Effector CD8-positive, alpha-beta T cell (primary cell): ENCODE data around the gene TMIGD2.

Experiments used
- DNase-seq: peaks from one replicate; lab custom pipeline; 2025; lab: John Stamatoyannopoulos, UW

Gene TMIGD2

GRCh38 chr19:4326837-4327251, 24.7 kb upstream of the TMIGD2 start:
- peak; percentile 19 for DNase-seq

GRCh38 chr19:4326215-4326836, 24.1 kb upstream of the TMIGD2 start:
- DNase-seq: no peak

GRCh38 chr19:4324228-4324627, 22.0 kb upstream of the TMIGD2 start:
- DNase-seq: no peak

- no peak for DNase-seq
Measured at GRCh38 chr19:4323692-4324091, 21.5 kb upstream of the TMIGD2 start.

- DNase-seq: no peak
Measured at GRCh38 chr19:4322942-4323665, 20.9 kb upstream of the TMIGD2 start.

- DNase-seq: no peak
Measured at GRCh38 chr19:4320419-4320818, 18.2 kb upstream of the TMIGD2 start.

GRCh38 chr19:4319067-4319718, 17.0 kb upstream of the TMIGD2 start:
- DNase-seq: no peak

- DNase-seq: no peak
Measured at GRCh38 chr19:4318460-4318859, 16.3 kb upstream of the TMIGD2 start.

GRCh38 chr19:4316956-4317355, 14.8 kb upstream of the TMIGD2 start:
- DNase-seq: no peak

- DNase-seq: no peak
Measured at GRCh38 chr19:4313847-4314490, 11.8 kb upstream of the TMIGD2 start.

GRCh38 chr19:4310247-4311121, 8.3 kb upstream of the TMIGD2 start:
- peak; percentile 4 for DNase-seq

- no peak for DNase-seq
Measured at GRCh38 chr19:4305659-4306058, 3.5 kb upstream of the TMIGD2 start.

- DNase-seq: no peak
Measured at GRCh38 chr19:4305257-4305612, 3.0 kb upstream of the TMIGD2 start.

- peak; percentile 62 for DNase-seq
Measured at GRCh38 chr19:4304538-4305256, 2.5 kb upstream of the TMIGD2 start, which contains the start of gene FSD1. TSS of gene FSD1 (plus strand) at chr19:4304598. CDS start at chr19:4304747, 149 bp downstream.

GRCh38 chr19:4303819-4304537, 1.8 kb upstream of the TMIGD2 start:
- DNase-seq: no peak

- DNase-seq: no peak
Measured at GRCh38 chr19:4301590-4302242, 473 bp downstream of the TMIGD2 start.

GRCh38 chr19:4300589-4300988, 1.6 kb downstream of the TMIGD2 start:
- no peak for DNase-seq

GRCh38 chr19:4298810-4299550, 3.2 kb downstream of the TMIGD2 start:
- no peak for DNase-seq
